ENCODE results near the gene SLFN5.
A peak's percentile ranks its signal among the peaks of the same experiment; 100 is the strongest.

SLFN5 gene

GRCh38 chr17:35312790-35313711 is 70.2 kb downstream of the SLFN5 start:
- H3K79me2 ChIP-seq (ENCODE audit: control insufficient read depth, insufficient read depth, low read length, poor library complexity): no peaks in the 10 kb centered on the region
- H3K9ac ChIP-seq (ENCODE audit: low read length): no peak overlapping the region
- H2BK5ac ChIP-seq (ENCODE audit: low read depth, low read length, poor library complexity): no peak overlapping the region
- no peak overlapping the region for H3K4ac ChIP-seq (ENCODE audit: low read depth, low read length)
- no peak overlapping the region for H3K23ac ChIP-seq (ENCODE audit: low read length)
- no peak overlapping the region for H3K18ac ChIP-seq (ENCODE audit: low read length)
- H3K4me2 ChIP-seq (ENCODE audit: low read length): peak overlapping the region; percentile 74
- no peak overlapping the region for H2BK12ac ChIP-seq (ENCODE audit: low read length)
- H2AFZ ChIP-seq (ENCODE audit: insufficient read depth, low read length, poor library complexity): peak overlapping the region; percentile 38
- H2AK5ac ChIP-seq (ENCODE audit: low read length): no peak overlapping the region
- H4K12ac ChIP-seq (ENCODE audit: low read depth, low read length): no peak overlapping the region
- no peak overlapping the region for H3K27ac ChIP-seq (ENCODE audit: low read depth, low read length)
- H2BK120ac ChIP-seq (ENCODE audit: insufficient read depth, low read length, poor library complexity): no peak overlapping the region
- H3K4me3 ChIP-seq (ENCODE audit: low read depth, low read length): no peak overlapping the region
- DNase-seq: peak; percentile 35 to 81
- peaks cover 6 to 17% of the 10 kb centered on the region in 2 experiments for H3K4me1 ChIP-seq (ENCODE audit: control insufficient read depth in 1 of 2, insufficient read depth in 2 of 2, low read length in 2 of 2)
- no peaks in the 10 kb centered on the region for H3K79me1 ChIP-seq (ENCODE audit: low read length)
- H4K8ac ChIP-seq (ENCODE audit: low read depth, low read length): peak overlapping the region; percentile 37
- H3K9me3 ChIP-seq (ENCODE audit: insufficient read depth, low read depth, low read length): peaks cover 4% of the 10 kb centered on the region
- H3K27me3 ChIP-seq (ENCODE audit: insufficient read depth, low read length): no peaks in the 10 kb centered on the region
- no CpG with 5 or more reads among the region's 20 CpGs for WGBS (ENCODE audit: extremely low coverage, insufficient coverage, insufficient read length)
- no peak overlapping the region for H3K14ac ChIP-seq (ENCODE audit: low read length)
- H4K91ac ChIP-seq (ENCODE audit: low read depth, low read length): peak overlapping the region; percentile 8
- H3K36me3 ChIP-seq (ENCODE audit: control insufficient read depth in 1 of 2, insufficient read depth in 2 of 2, low read length in 2 of 2): no peaks in the 10 kb centered on the region

- Histone ChIP-seq H3K27ac (ENCODE audit: low read depth, low read length) (no peak overlapping the region), H3K23ac (ENCODE audit: low read length) (no peak overlapping the region), H4K8ac (ENCODE audit: low read depth, low read length) (no peak overlapping the region), H3K4me1 (ENCODE audit: control insufficient read depth in 1 of 2, insufficient read depth in 2 of 2, low read length in 2 of 2) (peaks cover 6 to 17% of the 10 kb centered on the region in 2 experiments), H3K27me3 (ENCODE audit: insufficient read depth, low read length) (no peaks in the 10 kb centered on the region), H4K91ac (ENCODE audit: low read depth, low read length) (no peak overlapping the region), H2BK12ac (ENCODE audit: low read length) (no peak overlapping the region), H2BK120ac (ENCODE audit: insufficient read depth, low read length, poor library complexity) (no peak overlapping the region), H3K9ac (ENCODE audit: low read length) (no peak overlapping the region), H2BK5ac (ENCODE audit: low read depth, low read length, poor library complexity) (no peak overlapping the region), H2AFZ (ENCODE audit: insufficient read depth, low read length, poor library complexity) (peak overlapping the region; percentile 23), H3K14ac (ENCODE audit: low read length) (no peak overlapping the region), H3K18ac (ENCODE audit: low read length) (no peak overlapping the region), H3K4me2 (ENCODE audit: low read length) (peak overlapping the region; percentile 74), H3K79me2 (ENCODE audit: control insufficient read depth, insufficient read depth, low read length, poor library complexity) (no peaks in the 10 kb centered on the region), H3K79me1 (ENCODE audit: low read length) (no peaks in the 10 kb centered on the region), H3K9me3 (ENCODE audit: insufficient read depth, low read depth, low read length) (peaks cover 4% of the 10 kb centered on the region), H3K4me3 (ENCODE audit: low read depth, low read length) (no peak overlapping the region), H4K12ac (ENCODE audit: low read depth, low read length) (no peak overlapping the region), H3K4ac (ENCODE audit: low read depth, low read length) (no peak overlapping the region), H3K36me3 (ENCODE audit: control insufficient read depth in 1 of 2, insufficient read depth in 2 of 2, low read length in 2 of 2) (no peaks in the 10 kb centered on the region), H2AK5ac (ENCODE audit: low read length) (no peak overlapping the region)
- DNase-seq: no peak
- no CpG with 5 or more reads among the region's 19 CpGs for WGBS (ENCODE audit: extremely low coverage, insufficient coverage, insufficient read length)
Measured at GRCh38 chr17:35313875-35314409, 71.1 kb downstream of the SLFN5 start.

GRCh38 chr17:35314415-35315216 is 71.7 kb downstream of the SLFN5 start:
- no peak overlapping the region for H3K27ac ChIP-seq (ENCODE audit: low read depth, low read length)
- H3K4me1 ChIP-seq (ENCODE audit: control insufficient read depth in 1 of 2, insufficient read depth in 2 of 2, low read length in 2 of 2): peaks cover 6 to 17% of the 10 kb centered on the region in 2 experiments
- no peak overlapping the region for H3K18ac ChIP-seq (ENCODE audit: low read length)
- H3K9me3 ChIP-seq (ENCODE audit: insufficient read depth, low read depth, low read length): peaks cover 4% of the 10 kb centered on the region
- no peak overlapping the region for H3K23ac ChIP-seq (ENCODE audit: low read length)
- H3K79me1 ChIP-seq (ENCODE audit: low read length): no peaks in the 10 kb centered on the region
- H3K4ac ChIP-seq (ENCODE audit: low read depth, low read length): no peak overlapping the region
- H2BK5ac ChIP-seq (ENCODE audit: low read depth, low read length, poor library complexity): no peak overlapping the region
- no peak overlapping the region for H2AK5ac ChIP-seq (ENCODE audit: low read length)
- no peak overlapping the region for H3K9ac ChIP-seq (ENCODE audit: low read length)
- H2BK120ac ChIP-seq (ENCODE audit: insufficient read depth, low read length, poor library complexity): no peak overlapping the region
- H2BK12ac ChIP-seq (ENCODE audit: low read length): no peak overlapping the region
- WGBS (ENCODE audit: extremely low coverage, insufficient coverage, insufficient read length): no CpG with 5 or more reads among the region's 9 CpGs
- H4K12ac ChIP-seq (ENCODE audit: low read depth, low read length): no peak overlapping the region
- H3K36me3 ChIP-seq (ENCODE audit: control insufficient read depth in 1 of 2, insufficient read depth in 2 of 2, low read length in 2 of 2): no peaks in the 10 kb centered on the region
- no peak overlapping the region for H4K91ac ChIP-seq (ENCODE audit: low read depth, low read length)
- no peak overlapping the region for H3K14ac ChIP-seq (ENCODE audit: low read length)
- peak overlapping the region; percentile 74 for H3K4me2 ChIP-seq (ENCODE audit: low read length)
- H3K79me2 ChIP-seq (ENCODE audit: control insufficient read depth, insufficient read depth, low read length, poor library complexity): no peaks in the 10 kb centered on the region
- DNase-seq: no peak
- no peak overlapping the region for H2AFZ ChIP-seq (ENCODE audit: insufficient read depth, low read length, poor library complexity)
- H3K27me3 ChIP-seq (ENCODE audit: insufficient read depth, low read length): no peaks in the 10 kb centered on the region
- no peak overlapping the region for H4K8ac ChIP-seq (ENCODE audit: low read depth, low read length)
- H3K4me3 ChIP-seq (ENCODE audit: low read depth, low read length): peak overlapping the region; percentile 29

- no peaks in the 10 kb centered on the region for H3K27me3 ChIP-seq (ENCODE audit: insufficient read depth, low read length)
- no peak overlapping the region for H3K14ac ChIP-seq (ENCODE audit: low read length)
- no peak overlapping the region for H4K91ac ChIP-seq (ENCODE audit: low read depth, low read length)
- no peaks in the 10 kb centered on the region for H3K79me1 ChIP-seq (ENCODE audit: low read length)
- no peak overlapping the region for H4K8ac ChIP-seq (ENCODE audit: low read depth, low read length)
- H3K27ac ChIP-seq (ENCODE audit: low read depth, low read length): no peak overlapping the region
- H3K9ac ChIP-seq (ENCODE audit: low read length): no peak overlapping the region
- no peaks in the 10 kb centered on the region for H3K79me2 ChIP-seq (ENCODE audit: control insufficient read depth, insufficient read depth, low read length, poor library complexity)
- H2BK120ac ChIP-seq (ENCODE audit: insufficient read depth, low read length, poor library complexity): no peak overlapping the region
- no peaks in the 10 kb centered on the region for H3K36me3 ChIP-seq (ENCODE audit: control insufficient read depth in 1 of 2, insufficient read depth in 2 of 2, low read length in 2 of 2)
- no peak overlapping the region for H3K18ac ChIP-seq (ENCODE audit: low read length)
- no peak overlapping the region for H2AK5ac ChIP-seq (ENCODE audit: low read length)
- no peak overlapping the region for H2AFZ ChIP-seq (ENCODE audit: insufficient read depth, low read length, poor library complexity)
- H3K4me1 ChIP-seq (ENCODE audit: control insufficient read depth in 1 of 2, insufficient read depth in 2 of 2, low read length in 2 of 2): peaks cover 6 to 17% of the 10 kb centered on the region in 2 experiments
- no peak overlapping the region for H3K23ac ChIP-seq (ENCODE audit: low read length)
- H2BK12ac ChIP-seq (ENCODE audit: low read length): no peak overlapping the region
- H4K12ac ChIP-seq (ENCODE audit: low read depth, low read length): no peak overlapping the region
- H2BK5ac ChIP-seq (ENCODE audit: low read depth, low read length, poor library complexity): no peak overlapping the region
- H3K4me3 ChIP-seq (ENCODE audit: low read depth, low read length): no peak overlapping the region
- H3K9me3 ChIP-seq (ENCODE audit: insufficient read depth, low read depth, low read length): peaks cover 4% of the 10 kb centered on the region
- no peak for DNase-seq
- H3K4me2 ChIP-seq (ENCODE audit: low read length): no peak overlapping the region
- no peak overlapping the region for H3K4ac ChIP-seq (ENCODE audit: low read depth, low read length)
- no CpG with 5 or more reads among the region's 5 CpGs for WGBS (ENCODE audit: extremely low coverage, insufficient coverage, insufficient read length)
Measured at GRCh38 chr17:35315283-35315682, 72.4 kb downstream of the SLFN5 start.

Data from trophoblast cell (in vitro differentiated cells and primary cell).